GM12874 (cell line): Measurements from ENCODE around the gene COL8A1.

Experiments
- CTCF ChIP-seq: IDR thresholded peaks from 2 replicates; pipeline ENCODE4 v1.5.1; 2011; ENCODE audit warnings: low read depth, mild to moderate bottlenecking, control low read depth, low read length, moderate library complexity; ENCODE audit not compliant: insufficient read depth

COL8A1 gene

GRCh38 chr3:99648101-99648500, 9.7 kb downstream of the COL8A1 start:
- no peak for TF ChIP-seq CTCF

- TF ChIP-seq CTCF: no peak
Observed at GRCh38 chr3:99648516-99648915, 10.1 kb downstream of the COL8A1 start.

DNA sequence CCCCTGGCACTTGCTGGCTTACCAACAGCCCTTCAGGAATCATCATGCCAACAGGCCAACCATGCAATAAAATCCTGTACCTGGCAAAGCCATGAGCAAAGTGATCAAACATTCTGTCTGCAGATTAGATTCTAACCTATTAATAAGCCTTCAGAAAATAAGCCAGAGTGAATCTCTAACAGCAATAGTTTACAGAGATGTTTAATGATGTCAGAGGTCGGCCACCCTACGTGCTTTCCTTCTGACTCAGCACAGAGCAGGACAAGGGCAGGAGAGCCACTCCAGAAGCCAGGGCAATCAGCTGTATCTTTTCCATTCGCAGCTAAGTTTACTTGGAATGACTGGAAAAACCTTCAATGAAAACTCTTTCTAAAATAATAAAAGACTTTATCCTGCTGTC, 13.1 kb downstream of the COL8A1 start:
- TF ChIP-seq CTCF: no peak

DNA sequence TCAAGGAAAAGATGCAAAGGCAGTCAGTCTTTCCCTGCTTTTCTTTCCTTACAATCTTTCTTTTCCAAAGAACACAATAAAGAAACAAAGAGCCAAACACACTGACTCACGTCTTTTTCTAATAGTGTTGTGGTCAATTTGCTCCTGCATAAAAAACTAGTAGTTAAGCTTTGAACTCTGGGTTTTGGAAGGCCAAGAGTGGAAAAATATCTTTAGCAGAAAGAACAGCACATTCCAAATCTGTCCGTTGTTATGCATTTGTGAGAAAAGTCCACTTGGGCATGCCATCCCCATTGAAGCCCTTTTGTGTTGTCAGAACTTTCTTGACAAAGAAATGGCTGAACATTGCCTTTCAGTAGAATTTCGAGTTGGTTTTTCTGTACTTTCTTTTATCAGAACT, 18.2 kb downstream of the COL8A1 start:
- no peak for TF ChIP-seq CTCF

- no peak for TF ChIP-seq CTCF
Observed at GRCh38 chr3:99658274-99658673, 19.9 kb downstream of the COL8A1 start.

GRCh38 chr3:99659032-99659431, 20.6 kb downstream of the COL8A1 start:
- no peak for TF ChIP-seq CTCF

GRCh38 chr3:99659951-99660350, 21.6 kb downstream of the COL8A1 start:
- no peak for TF ChIP-seq CTCF
